ENCODE results near the gene CNOT2. TPM values are rescaled to one million over a fixed set of nuclear protein-coding genes. Genes with fewer than 3 reads are reported as not detected.

CNOT2 gene
- total and polyA plus RNA-seq, 2 donors (not counting 1 experiment from before 2014, with no cell fraction given), result 65.0 to 120 TPM

DNA sequence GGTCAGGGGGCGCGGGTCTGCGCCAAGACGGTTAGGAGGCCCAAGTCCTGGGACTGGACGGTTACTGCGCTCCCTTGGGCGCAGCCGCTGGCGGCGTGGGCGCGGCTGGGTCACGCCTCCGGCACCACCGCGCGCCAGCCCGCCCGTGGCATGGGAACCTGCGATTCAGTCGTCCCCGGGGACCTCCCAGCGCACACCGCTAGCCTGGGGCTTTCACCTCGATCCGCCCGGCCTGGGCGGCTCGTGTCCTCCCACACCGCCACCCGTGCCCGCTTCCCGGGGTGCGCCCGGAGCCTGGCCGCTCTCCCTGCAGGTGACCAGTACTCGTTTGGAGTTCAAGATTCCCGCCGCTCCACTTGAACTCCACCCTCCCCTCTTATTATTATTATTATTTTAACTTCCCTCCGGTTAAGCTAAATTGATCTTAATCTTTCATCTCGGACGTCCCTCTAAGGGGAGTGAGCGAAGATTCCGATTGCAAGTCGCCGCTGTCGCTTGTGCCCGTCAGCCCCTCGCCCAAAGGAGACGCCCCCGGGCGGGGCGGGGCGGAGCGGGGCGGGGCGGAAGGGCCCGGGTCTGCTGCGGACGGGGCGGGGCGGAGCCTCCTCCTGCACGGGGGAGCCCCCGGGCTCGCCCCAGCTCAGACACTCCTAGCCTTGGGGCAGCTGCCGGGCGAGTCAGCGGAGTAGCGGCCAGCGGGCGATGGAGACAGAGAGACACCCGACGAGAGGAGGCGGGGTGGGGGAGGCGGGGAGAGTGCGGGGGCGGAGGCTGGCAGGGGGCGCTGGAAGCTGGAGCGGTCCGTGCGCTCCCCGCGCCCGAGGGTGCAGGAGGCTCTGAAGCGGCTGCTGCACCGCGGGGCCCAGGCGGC lies 122.7 kb downstream of the CNOT2 start, which contains the start of gene KCNMB4:
KCNMB4 (plus strand) TSS at position 643 of the 871 bp plus-strand sequence. CDS start 445 bp downstream, outside the sequence.
- H3K9me3 ChIP-seq (ENCODE audit: control extremely low read depth in 1 of 3, control insufficient read depth in 2 of 3, insufficient read depth in 1 of 3, low read length in 2 of 3), result no peaks in the 10 kb centered on the region
- WGBS (ENCODE audit: insufficient coverage), result under 1% methylated on average over 86 of the region's 88 CpGs
- no peaks in the 10 kb centered on the region for H4K20me1 ChIP-seq (ENCODE audit: control insufficient read depth, insufficient read depth, low read length, poor library complexity, severe bottlenecking)
- peak within 1 kb of the TSS; percentile 72 to 93 (median 76) for H3K4me3 ChIP-seq (ENCODE audit: control extremely low read depth in 1 of 5, extremely low read depth in 1 of 5, insufficient read depth in 1 of 5, low read depth in 2 of 5, low read length in 4 of 5)
- DNase-seq (peak; percentile 82), ATAC-seq (ENCODE audit: low read depth) (peak; percentile 87)
- H2AFZ ChIP-seq (ENCODE audit: insufficient read depth, low read depth, low read length, poor library complexity, severe bottlenecking), result peak within 1 kb of the TSS; percentile 88
- H3K79me2 ChIP-seq (ENCODE audit: control insufficient read depth, insufficient read depth, low read length), result no peaks in the 10 kb centered on the region
- H3K27ac ChIP-seq (ENCODE audit: low read length in 2 of 2), result peak within 1 kb of the TSS; percentile 15 to 41
- H3K36me3 ChIP-seq (replicated peaks in 1 of 2; ENCODE audit: control extremely low read depth in 1 of 2, control insufficient read depth in 1 of 2, extremely low read depth in 1 of 2, insufficient read depth in 2 of 2, low read length in 1 of 2), result no peaks in the 10 kb centered on the region
- Mint-ChIP-seq H3K4me3 (peak within 1 kb of the TSS; percentile 96), H3K9me3 (ENCODE audit: insufficient read depth) (no peaks in the 10 kb centered on the region), H3K4me1 (peaks cover 18% of the 10 kb centered on the region), H3K27me3 (peaks cover 6% of the 10 kb centered on the region), H3K27ac (peak within 1 kb of the TSS; percentile 70)
- peaks cover 17 to 18% of the 10 kb centered on the region in 2 donors for H3K4me1 ChIP-seq (ENCODE audit: control insufficient read depth in 2 of 2, insufficient read depth in 2 of 2, low read length in 2 of 2)
- peaks cover 0 to 13% (median 9%) of the 10 kb centered on the region in 4 experiments for H3K27me3 ChIP-seq (replicated peaks in 1 of 4; ENCODE audit: control extremely low read depth in 1 of 4, control insufficient read depth in 3 of 4, insufficient read depth in 4 of 4, low read length in 3 of 4)
- peak within 1 kb of the TSS; percentile 93 for H3K4me2 ChIP-seq (replicated peaks; ENCODE audit: low read depth, low read length, poor library complexity, severe bottlenecking)
- ChIA-PET CTCF (no interaction called here), POLR2A (no interaction called here)
- TF ChIP-seq, protein P1, sequence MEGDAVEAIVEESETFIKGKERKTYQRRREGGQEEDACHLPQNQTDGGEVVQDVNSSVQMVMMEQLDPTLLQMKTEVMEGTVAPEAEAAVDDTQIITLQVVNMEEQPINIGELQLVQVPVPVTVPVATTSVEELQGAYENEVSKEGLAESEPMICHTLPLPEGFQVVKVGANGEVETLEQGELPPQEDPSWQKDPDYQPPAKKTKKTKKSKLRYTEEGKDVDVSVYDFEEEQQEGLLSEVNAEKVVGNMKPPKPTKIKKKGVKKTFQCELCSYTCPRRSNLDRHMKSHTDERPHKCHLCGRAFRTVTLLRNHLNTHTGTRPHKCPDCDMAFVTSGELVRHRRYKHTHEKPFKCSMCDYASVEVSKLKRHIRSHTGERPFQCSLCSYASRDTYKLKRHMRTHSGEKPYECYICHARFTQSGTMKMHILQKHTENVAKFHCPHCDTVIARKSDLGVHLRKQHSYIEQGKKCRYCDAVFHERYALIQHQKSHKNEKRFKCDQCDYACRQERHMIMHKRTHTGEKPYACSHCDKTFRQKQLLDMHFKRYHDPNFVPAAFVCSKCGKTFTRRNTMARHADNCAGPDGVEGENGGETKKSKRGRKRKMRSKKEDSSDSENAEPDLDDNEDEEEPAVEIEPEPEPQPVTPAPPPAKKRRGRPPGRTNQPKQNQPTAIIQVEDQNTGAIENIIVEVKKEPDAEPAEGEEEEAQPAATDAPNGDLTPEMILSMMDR (IDR thresholded peaks at IDR 0.05), result no peak
- TF ChIP-seq EZH2 (IDR thresholded peaks at IDR 0.05; ENCODE audit: borderline replicate concordance, insufficient read depth, low read depth, low read length, poor library complexity, severe bottlenecking), result no peak
- intact Hi-C loops (cut with micrococcal nuclease), result loop anchor here (2.0 to 5.0 kb wide), 3 partner anchors 39 to 629 kb away; partner anchors contain the start of genes CNOT2 and RAB3IP
- peak within 1 kb of the TSS; percentile 77 for H3K9ac ChIP-seq (ENCODE audit: low read length)

All from B cell (primary cell).